PC-3 (cell line): ENCODE results near the gene MPST.

Experiments
- CTCF ChIP-seq: fragments of 300-600 bp; sonication (generic); conservative IDR thresholded peaks from 2 replicates; pipeline ENCODE4 v1.5.1; 2017; ENCODE audit warnings: antibody characterized with exemption, low read depth, mild to moderate bottlenecking, low read length
- EZH2 ChIP-seq: fragments of 300-600 bp; sonication (generic); IDR thresholded peaks from one replicate; pipeline ENCODE4 v1.6.1; 2017; ENCODE audit warnings: antibody characterized with exemption, mild to moderate bottlenecking, low read length; ENCODE audit not compliant: unreplicated experiment
- EZH2phosphoT487 ChIP-seq: fragments of 300-600 bp; sonication (generic); IDR thresholded peaks from 2 replicates; pipeline ENCODE4 v1.6.1; 2018; ENCODE audit warnings: mild to moderate bottlenecking, antibody characterized with exemption, low read length, borderline replicate concordance

- TF ChIP-seq CTCF: no peak
- no peak for TF ChIP-seq EZH2phosphoT487
- no peak for TF ChIP-seq EZH2
These were observed 23.8 kb downstream of the MPST start for GRCh38 chr22:37043209-37043827.
